Activated CD4-positive, alpha-beta T cell treated with anti-CD3 and anti-CD28 coated beads for 4 hours (primary cell): Measurements from ENCODE around the gene TMEM178B.

Experiments
- DNase-seq, 2 donors: peaks; one replicate each; pipeline ENCODE4 v3.0.0-alpha.2; 2020

TMEM178B gene

GRCh38 chr7:141451232-141451631 lies 377.4 kb downstream of the TMEM178B start:
- DNase-seq: no peak

GRCh38 chr7:141452911-141453310 lies 379.0 kb downstream of the TMEM178B start:
- DNase-seq: no peak

GRCh38 chr7:141454338-141454737 lies 380.5 kb downstream of the TMEM178B start:
- DNase-seq: no peak

GRCh38 chr7:141455723-141456122 lies 381.9 kb downstream of the TMEM178B start:
- DNase-seq: no peak

- DNase-seq: no peak
Observed at GRCh38 chr7:141456298-141456697, 382.4 kb downstream of the TMEM178B start.

- DNase-seq: no peak
Observed at GRCh38 chr7:141456711-141457110, 382.8 kb downstream of the TMEM178B start.

- no peak for DNase-seq
Observed at GRCh38 chr7:141460781-141461715, 387.2 kb downstream of the TMEM178B start.

GRCh38 chr7:141461924-141462323 lies 388.1 kb downstream of the TMEM178B start:
- DNase-seq: no peak

GRCh38 chr7:141462958-141463357 lies 389.1 kb downstream of the TMEM178B start:
- DNase-seq: no peak

GRCh38 chr7:141463986-141464385 lies 390.1 kb downstream of the TMEM178B start:
- DNase-seq: no peak

- no peak for DNase-seq
Observed at GRCh38 chr7:141464551-141464950, 390.7 kb downstream of the TMEM178B start.

GRCh38 chr7:141466151-141466904 lies 392.5 kb downstream of the TMEM178B start:
- DNase-seq: no peak

- DNase-seq: no peak
Observed at GRCh38 chr7:141468341-141468740, 394.5 kb downstream of the TMEM178B start.

- DNase-seq: no peak
Observed at GRCh38 chr7:141475679-141476078, 401.8 kb downstream of the TMEM178B start.

GRCh38 chr7:141477865-141478264 lies 404.0 kb downstream of the TMEM178B start:
- no peak for DNase-seq

GRCh38 chr7:141478845-141479244 lies 405.0 kb downstream of the TMEM178B start:
- DNase-seq: no peak

GRCh38 chr7:141480953-141481352 lies 407.1 kb downstream of the TMEM178B start:
- no peak for DNase-seq

- DNase-seq: no peak
Observed at GRCh38 chr7:141481971-141482370, 408.1 kb downstream of the TMEM178B start.

- DNase-seq: no peak
Observed at GRCh38 chr7:141483044-141483443, 409.2 kb downstream of the TMEM178B start.

GRCh38 chr7:141484907-141485306 lies 411.0 kb downstream of the TMEM178B start:
- DNase-seq: no peak

GRCh38 chr7:141486959-141487358 lies 413.1 kb downstream of the TMEM178B start:
- no peak for DNase-seq

- no peak for DNase-seq
Observed at GRCh38 chr7:141490474-141490873, 416.6 kb downstream of the TMEM178B start.

GRCh38 chr7:141495057-141495456 lies 421.2 kb downstream of the TMEM178B start:
- no peak for DNase-seq

GRCh38 chr7:141497391-141497790 lies 423.5 kb downstream of the TMEM178B start:
- no peak for DNase-seq
